Skeletal muscle satellite cell (primary cell): ENCODE data around the gene NBEA.

Source experiments
- H3K27me3 ChIP-seq: 2 replicates; pipeline ENCODE4 v1.7.0; 2013; ENCODE audit warnings: low read length; ENCODE audit not compliant: control insufficient read depth, insufficient read depth
- H3K36me3 ChIP-seq: 2 replicates; pipeline ENCODE4 v1.7.0; 2013; ENCODE audit warnings: mild to moderate bottlenecking, control low read depth, low read length; ENCODE audit not compliant: insufficient read depth
- H3K4me1 ChIP-seq: 2 replicates; pipeline ENCODE4 v1.7.0; 2013; ENCODE audit warnings: low read length; ENCODE audit not compliant: control insufficient read depth, insufficient read depth
- H3K4me2 ChIP-seq: 2 replicates; pipeline ENCODE4 v1.7.0; 2013; ENCODE audit warnings: mild to moderate bottlenecking, low read length
- H3K4me3 ChIP-seq: 2 replicates; pipeline ENCODE4 v1.7.0; 2013; ENCODE audit warnings: low read length
- H3K9ac ChIP-seq: 2 replicates; pipeline ENCODE4 v1.7.0; 2013; ENCODE audit warnings: mild to moderate bottlenecking, low read depth, low read length, moderate library complexity
- H3K9me3 ChIP-seq: replicated peaks from 2 replicates; pipeline ENCODE4 v1.7.0; 2013; ENCODE audit warnings: mild to moderate bottlenecking, control low read depth, low read length

NBEA gene

GRCh38 chr13:35252536-35253205, 310.6 kb downstream of the NBEA start:
- Histone ChIP-seq H3K27me3 (no peaks in the 10 kb centered on the region), H3K36me3 (no peaks in the 10 kb centered on the region), H3K9me3 (no peaks in the 10 kb centered on the region), H3K4me3 (no peak overlapping the region), H3K4me1 (no peaks in the 10 kb centered on the region), H3K4me2 (no peak overlapping the region), H3K9ac (no peak overlapping the region)

- no peak overlapping the region for H3K4me2 ChIP-seq
- no peak overlapping the region for H3K4me3 ChIP-seq
- H3K36me3 ChIP-seq: no peaks in the 10 kb centered on the region
- H3K27me3 ChIP-seq: no peaks in the 10 kb centered on the region
- no peak overlapping the region for H3K9ac ChIP-seq
- H3K9me3 ChIP-seq: no peaks in the 10 kb centered on the region
- no peaks in the 10 kb centered on the region for H3K4me1 ChIP-seq
Observed at GRCh38 chr13:35255241-35255640, 313.2 kb downstream of the NBEA start.

GRCh38 chr13:35256459-35257148, 314.5 kb downstream of the NBEA start:
- no peaks in the 10 kb centered on the region for H3K4me1 ChIP-seq
- H3K9ac ChIP-seq: no peak overlapping the region
- no peaks in the 10 kb centered on the region for H3K36me3 ChIP-seq
- no peak overlapping the region for H3K4me2 ChIP-seq
- H3K9me3 ChIP-seq: no peaks in the 10 kb centered on the region
- H3K4me3 ChIP-seq: no peak overlapping the region
- H3K27me3 ChIP-seq: no peaks in the 10 kb centered on the region

- Histone ChIP-seq H3K9me3 (no peaks in the 10 kb centered on the region), H3K4me3 (no peak overlapping the region), H3K4me1 (no peaks in the 10 kb centered on the region), H3K27me3 (no peaks in the 10 kb centered on the region), H3K36me3 (no peaks in the 10 kb centered on the region), H3K9ac (no peak overlapping the region), H3K4me2 (no peak overlapping the region)
Observed at GRCh38 chr13:35260316-35260715, 318.2 kb downstream of the NBEA start.

GRCh38 chr13:35266412-35266811, 324.3 kb downstream of the NBEA start:
- no peaks in the 10 kb centered on the region for H3K36me3 ChIP-seq
- no peak overlapping the region for H3K9ac ChIP-seq
- no peaks in the 10 kb centered on the region for H3K27me3 ChIP-seq
- H3K4me1 ChIP-seq: no peaks in the 10 kb centered on the region
- no peak overlapping the region for H3K4me2 ChIP-seq
- no peak overlapping the region for H3K4me3 ChIP-seq
- no peaks in the 10 kb centered on the region for H3K9me3 ChIP-seq

- no peaks in the 10 kb centered on the region for H3K36me3 ChIP-seq
- H3K4me3 ChIP-seq: no peak overlapping the region
- H3K27me3 ChIP-seq: no peaks in the 10 kb centered on the region
- H3K9me3 ChIP-seq: no peaks in the 10 kb centered on the region
- H3K4me1 ChIP-seq: no peaks in the 10 kb centered on the region
- no peak overlapping the region for H3K4me2 ChIP-seq
- no peak overlapping the region for H3K9ac ChIP-seq
Observed at GRCh38 chr13:35278917-35279316, 336.8 kb downstream of the NBEA start.

- Histone ChIP-seq H3K4me3 (no peak overlapping the region), H3K9me3 (no peaks in the 10 kb centered on the region), H3K27me3 (no peaks in the 10 kb centered on the region), H3K4me1 (no peaks in the 10 kb centered on the region), H3K9ac (no peak overlapping the region), H3K36me3 (no peaks in the 10 kb centered on the region), H3K4me2 (no peak overlapping the region)
Observed at GRCh38 chr13:35279500-35279899, 337.4 kb downstream of the NBEA start.

- no peaks in the 10 kb centered on the region for H3K4me1 ChIP-seq
- H3K4me3 ChIP-seq: no peak overlapping the region
- no peak overlapping the region for H3K9ac ChIP-seq
- no peaks in the 10 kb centered on the region for H3K36me3 ChIP-seq
- no peaks in the 10 kb centered on the region for H3K27me3 ChIP-seq
- no peaks in the 10 kb centered on the region for H3K9me3 ChIP-seq
- H3K4me2 ChIP-seq: no peak overlapping the region
Observed at GRCh38 chr13:35283856-35284255, 341.8 kb downstream of the NBEA start.

- H3K4me1 ChIP-seq: no peaks in the 10 kb centered on the region
- H3K9ac ChIP-seq: no peak overlapping the region
- H3K4me3 ChIP-seq: no peak overlapping the region
- H3K36me3 ChIP-seq: no peaks in the 10 kb centered on the region
- no peaks in the 10 kb centered on the region for H3K27me3 ChIP-seq
- no peak overlapping the region for H3K4me2 ChIP-seq
- H3K9me3 ChIP-seq: no peaks in the 10 kb centered on the region
Observed at GRCh38 chr13:35285677-35286076, 343.6 kb downstream of the NBEA start.

- no peaks in the 10 kb centered on the region for H3K36me3 ChIP-seq
- H3K27me3 ChIP-seq: no peaks in the 10 kb centered on the region
- no peak overlapping the region for H3K9ac ChIP-seq
- no peak overlapping the region for H3K4me2 ChIP-seq
- no peaks in the 10 kb centered on the region for H3K9me3 ChIP-seq
- H3K4me3 ChIP-seq: no peak overlapping the region
- H3K4me1 ChIP-seq: no peaks in the 10 kb centered on the region
Observed at GRCh38 chr13:35292329-35292728, 350.3 kb downstream of the NBEA start.

- Histone ChIP-seq H3K9me3 (no peaks in the 10 kb centered on the region), H3K36me3 (no peaks in the 10 kb centered on the region), H3K4me1 (no peaks in the 10 kb centered on the region), H3K4me3 (no peak overlapping the region), H3K4me2 (no peak overlapping the region), H3K9ac (no peak overlapping the region), H3K27me3 (no peaks in the 10 kb centered on the region)
Observed at GRCh38 chr13:35293579-35294226, 351.6 kb downstream of the NBEA start.
